ENCODE results near the gene PPHLN1.
"Not testable (repeated sequence)": the region's sequence is repeated elsewhere in the genome, so short reads cannot be mapped to it uniquely, and the experiment has no call there.

Gene PPHLN1

GRCh38 chr12:42323856-42324255 is 2.1 kb upstream of the PPHLN1 start:
- DNase-seq: no peak

DNA sequence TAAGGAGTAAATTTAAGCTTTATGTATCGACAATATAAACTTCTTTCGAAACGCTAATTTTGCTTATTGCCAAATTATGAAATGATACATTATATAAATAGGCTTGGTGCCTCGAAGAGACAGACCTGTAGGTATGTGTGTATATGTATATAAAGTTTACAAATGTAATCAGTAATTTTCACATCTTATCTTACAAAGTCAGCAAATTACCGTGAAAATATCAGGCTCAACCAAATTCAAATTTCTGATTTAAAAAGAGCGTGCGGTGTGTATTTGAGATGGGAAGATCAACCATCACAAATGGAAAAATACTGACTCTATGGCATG is 678 bp upstream of the PPHLN1 start:
- no peak for DNase-seq

GRCh38 chr12:42326541-42327226 is 717 bp downstream of the PPHLN1 start:
- DNase-seq: peak in 1 of 2 donors; percentile 42

DNA sequence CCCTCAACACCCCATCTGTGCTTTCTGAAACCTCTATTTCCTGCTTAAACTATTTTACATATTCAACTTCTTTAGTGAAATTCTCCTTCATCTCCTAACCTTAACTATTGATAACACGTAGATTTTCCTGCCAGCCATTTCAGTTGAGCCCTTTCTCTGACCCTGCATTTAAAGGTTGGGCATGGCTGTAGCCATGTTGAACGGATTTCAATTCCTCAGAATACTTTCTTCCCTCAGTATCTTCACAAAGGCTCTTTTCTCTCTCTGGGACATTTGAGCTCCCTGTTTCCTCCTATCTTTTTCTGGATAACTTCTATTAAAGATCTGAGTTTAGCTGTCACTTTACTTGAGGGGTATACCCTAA is 1.2 kb downstream of the PPHLN1 start:
- no peak for DNase-seq

GRCh38 chr12:42330097-42330496 is 4.1 kb downstream of the PPHLN1 start:
- DNase-seq: not testable (repeated sequence)

GRCh38 chr12:42332301-42333285 is 6.6 kb downstream of the PPHLN1 start:
- DNase-seq: peak; percentile 22 to 64

- DNase-seq: no peak
Measured at GRCh38 chr12:42336286-42336685, 10.3 kb downstream of the PPHLN1 start.

DNA sequence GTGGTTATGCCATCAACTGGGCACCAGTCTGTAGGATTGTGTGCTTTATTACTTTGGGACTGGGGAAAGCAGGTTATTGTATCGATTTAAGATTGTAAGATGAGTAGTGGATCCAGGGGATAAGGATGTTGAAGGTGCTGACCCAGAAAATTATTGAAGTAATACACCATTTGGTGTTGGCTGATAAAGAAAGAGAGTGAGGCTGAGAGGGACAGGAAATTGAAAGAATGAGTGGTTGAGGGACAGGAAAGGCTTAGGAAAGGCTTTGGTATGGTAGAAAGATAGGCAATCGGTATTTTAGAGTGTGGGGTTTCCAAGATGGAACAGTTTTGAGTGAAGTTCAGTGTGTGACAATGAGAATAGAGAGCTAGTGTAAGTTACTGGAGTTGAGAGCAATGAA is 12.3 kb downstream of the PPHLN1 start:
- no peak for DNase-seq

DNA sequence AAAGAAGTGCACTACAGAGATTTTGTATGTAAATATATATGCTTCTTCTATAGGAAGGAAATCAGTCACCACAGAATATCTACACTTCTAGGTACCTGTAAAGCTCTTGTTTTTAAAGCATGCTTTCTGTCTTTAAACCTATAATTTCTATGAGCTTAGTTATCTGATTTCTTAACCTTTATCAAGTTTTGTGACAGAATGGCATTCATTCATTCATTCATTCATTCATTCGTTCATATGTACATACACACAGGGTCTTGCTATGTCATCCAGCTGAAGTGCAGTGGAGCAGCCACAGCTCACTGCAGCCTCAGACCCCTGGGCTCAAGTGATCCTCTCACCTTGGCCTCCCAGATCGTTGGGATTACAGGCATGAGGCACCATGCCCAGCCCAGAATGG is 16.1 kb downstream of the PPHLN1 start:
- no peak for DNase-seq

GRCh38 chr12:42343721-42344120 is 17.8 kb downstream of the PPHLN1 start:
- no peak for DNase-seq

GRCh38 chr12:42346403-42347002 is 20.5 kb downstream of the PPHLN1 start:
- DNase-seq: no peak

DNA sequence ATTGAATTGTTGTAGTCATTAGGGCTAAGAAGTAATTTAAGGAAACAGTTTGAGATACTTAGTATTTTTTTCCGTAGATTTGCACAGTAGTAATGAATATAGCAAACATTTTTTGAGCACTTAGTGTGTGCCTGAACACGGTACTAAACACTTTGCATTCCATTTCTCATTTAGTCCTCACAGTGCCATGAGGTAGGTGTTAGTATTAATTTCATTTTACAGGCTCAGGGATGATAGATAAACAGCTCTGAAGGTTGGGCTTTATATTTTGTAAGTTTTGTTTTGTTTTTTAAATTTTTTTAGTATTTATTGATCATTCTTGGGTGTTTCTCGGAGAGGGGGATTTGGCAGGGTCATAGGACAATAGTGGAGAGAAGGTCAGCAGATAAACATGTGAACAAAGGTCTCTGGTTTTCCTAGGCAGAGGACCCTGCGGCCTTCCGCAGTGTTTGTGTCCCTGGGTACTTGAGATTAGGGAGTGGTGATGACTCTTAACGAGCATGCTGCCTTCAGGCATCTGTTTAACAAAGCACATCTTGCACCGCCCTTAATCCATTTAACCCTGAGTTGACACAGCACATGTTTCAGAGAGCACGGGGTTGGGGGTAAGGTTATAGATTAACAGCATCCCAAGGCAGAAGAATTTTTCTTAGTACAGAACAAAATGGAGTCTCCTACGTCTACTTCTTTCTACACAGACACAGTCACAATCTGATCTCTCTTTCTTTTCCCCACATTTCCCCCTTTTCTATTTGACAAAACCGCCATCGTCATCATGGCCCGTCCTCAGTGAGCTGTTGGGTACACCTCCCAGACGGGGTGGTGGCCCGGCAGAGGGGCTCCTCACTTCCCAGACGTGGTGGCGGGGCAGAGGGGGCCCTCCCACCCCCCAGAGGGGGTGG is 23.4 kb downstream of the PPHLN1 start:
- not testable (repeated sequence) for DNase-seq

DNA sequence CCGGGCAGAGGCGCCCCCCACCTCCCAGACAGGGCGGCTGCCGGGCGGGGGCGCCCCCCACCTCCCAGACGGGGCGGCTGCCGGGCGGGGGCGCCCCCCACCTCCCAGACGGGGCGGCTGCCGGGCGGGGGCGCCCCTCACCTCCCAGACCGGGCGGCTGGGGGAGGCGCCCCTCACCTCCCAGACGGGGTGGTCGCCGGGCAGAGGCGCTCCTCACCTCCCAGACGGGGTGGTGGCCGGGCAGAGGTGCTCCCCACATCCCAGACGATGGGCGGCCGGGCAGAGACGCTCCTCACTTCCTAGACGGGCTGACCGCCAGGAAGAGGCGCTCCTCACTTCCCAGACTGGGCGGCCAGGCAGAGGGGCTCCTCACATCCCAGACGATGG is 24.0 kb downstream of the PPHLN1 start:
- DNase-seq: not testable (repeated sequence)

GRCh38 chr12:42356344-42356743 is 30.4 kb downstream of the PPHLN1 start:
- no peak for DNase-seq

DNA sequence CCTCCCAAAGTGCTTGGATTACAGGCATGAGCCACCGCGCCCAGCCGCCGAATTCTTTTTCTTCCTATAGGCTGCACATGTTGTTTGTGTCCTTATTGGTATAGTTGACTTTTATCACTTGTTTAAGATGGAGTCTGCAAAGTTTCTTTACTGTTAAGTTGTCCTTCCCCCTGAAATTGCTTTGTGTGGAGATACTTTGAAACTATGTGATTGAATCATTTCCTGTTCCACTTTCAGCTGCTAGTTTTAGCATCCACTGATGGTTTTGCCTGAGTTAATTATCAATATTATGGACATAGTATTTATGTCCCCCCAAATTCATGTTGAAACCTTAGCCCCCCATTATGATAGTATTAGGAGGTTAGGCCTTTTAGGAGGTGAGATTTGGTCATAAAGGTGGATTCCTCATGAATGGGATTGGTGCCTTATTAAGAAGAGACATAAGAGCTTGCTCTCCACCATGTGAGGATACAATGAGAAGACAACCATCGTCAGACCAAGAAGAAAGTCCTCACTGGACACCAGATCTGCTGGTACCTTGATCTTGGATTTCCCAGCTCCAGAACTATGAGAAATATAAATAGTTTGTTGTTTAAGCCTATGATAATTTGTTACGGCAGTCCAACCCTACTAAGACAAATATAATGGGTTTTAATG is 34.9 kb downstream of the PPHLN1 start:
- DNase-seq: no peak

DNA sequence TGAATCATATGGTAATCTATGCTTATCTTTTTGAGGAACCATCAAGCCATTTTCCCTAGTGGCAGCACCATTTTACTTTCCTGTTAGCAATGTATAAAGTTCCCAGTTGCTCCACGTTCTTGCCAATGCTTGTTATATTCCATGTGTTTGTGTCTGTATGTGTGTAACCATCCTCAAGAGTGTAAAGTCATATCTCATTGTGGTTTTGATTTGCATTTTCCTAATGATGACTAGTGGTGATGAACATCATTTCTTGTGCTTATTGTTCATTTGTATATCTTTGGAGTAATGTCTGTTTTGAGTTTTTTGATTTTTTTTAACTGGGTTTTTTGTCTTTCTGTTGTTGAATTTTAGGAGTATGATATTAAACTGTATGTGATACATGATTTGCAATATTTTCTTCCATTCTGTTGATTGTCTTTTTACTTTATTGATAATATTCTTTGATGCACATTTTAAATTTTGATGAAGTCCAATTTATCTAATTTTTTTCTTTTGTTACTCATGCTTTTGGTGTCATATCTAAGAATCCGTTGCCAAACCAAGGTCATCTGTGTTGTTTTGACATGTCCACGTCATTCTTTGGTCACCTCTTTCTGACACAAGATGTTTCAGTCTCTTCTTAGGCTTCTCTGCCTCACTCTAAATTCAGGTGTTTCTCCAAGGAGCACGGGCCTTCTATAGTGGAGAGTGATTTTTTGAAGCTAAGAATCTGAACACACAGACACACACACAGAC is 36.1 kb downstream of the PPHLN1 start:
- no peak for DNase-seq

DNA sequence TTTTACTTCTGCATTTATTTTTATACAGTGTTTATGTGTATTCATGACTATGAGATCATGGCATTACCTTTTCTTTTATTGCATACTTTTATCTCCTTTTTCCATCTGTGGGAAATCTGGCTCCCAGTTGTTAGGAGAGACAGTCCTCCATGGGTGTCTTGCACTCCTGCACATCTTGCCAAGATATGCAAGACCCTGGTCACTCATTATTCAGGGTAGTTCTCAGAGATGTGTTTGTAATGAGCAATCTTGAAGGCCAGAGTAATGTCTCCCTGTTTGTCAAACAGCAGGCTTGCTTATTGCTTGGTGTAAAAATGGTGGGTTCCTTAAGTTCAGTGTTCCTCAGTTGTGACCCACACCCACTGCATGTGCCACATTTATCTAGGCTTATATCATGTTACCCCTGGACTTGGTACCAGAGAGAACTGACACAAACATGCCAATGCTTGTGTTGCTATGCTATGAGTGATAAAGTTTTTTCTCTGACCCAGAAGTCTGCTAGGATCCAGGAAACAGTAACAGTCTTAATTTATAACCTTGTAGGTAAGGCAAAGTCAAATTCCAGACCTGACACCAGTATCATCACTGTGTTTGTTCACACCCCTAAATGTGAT is 36.8 kb downstream of the PPHLN1 start:
- DNase-seq: no peak

DNA sequence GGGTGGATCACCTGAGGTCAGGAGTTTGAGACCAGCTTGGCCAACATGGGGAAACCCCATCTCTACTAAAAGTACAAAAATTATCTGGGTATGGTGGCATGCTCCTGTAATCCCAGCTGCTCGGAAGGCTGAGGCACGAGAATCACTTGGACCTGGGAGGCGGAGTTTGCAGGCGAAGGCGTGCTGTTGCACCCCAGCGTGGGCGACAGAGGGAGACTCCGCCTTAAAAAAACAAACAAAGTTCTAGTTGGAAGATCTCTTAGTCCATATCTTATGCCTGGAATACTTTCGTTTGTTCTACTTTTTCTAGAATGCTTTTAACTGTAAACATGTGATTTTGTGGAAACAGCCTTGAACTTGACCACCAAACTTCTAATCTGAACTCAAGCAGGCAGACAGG is 38.7 kb downstream of the PPHLN1 start:
- no peak for DNase-seq

DNA sequence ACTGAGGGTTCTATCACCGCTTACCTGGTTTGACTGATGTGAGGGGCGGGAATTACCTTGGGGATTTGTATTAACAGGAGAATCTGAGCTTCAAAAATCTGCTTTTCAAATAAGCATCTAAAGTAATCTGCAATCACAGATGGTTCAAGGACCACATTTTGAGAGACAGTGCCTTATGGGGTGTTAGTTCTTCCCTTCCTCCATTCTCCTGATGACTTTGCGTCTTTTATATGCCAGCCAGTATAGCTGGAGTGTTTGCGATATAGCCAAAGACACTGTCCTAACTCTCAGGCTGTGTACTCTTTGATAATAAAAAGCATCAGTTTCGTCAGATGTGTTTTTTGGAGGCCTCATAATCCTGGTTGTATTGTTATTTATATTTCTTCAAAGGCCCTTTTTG is 39.5 kb downstream of the PPHLN1 start:
- no peak for DNase-seq

GRCh38 chr12:42370013-42370412 is 44.0 kb downstream of the PPHLN1 start:
- DNase-seq: no peak

DNA sequence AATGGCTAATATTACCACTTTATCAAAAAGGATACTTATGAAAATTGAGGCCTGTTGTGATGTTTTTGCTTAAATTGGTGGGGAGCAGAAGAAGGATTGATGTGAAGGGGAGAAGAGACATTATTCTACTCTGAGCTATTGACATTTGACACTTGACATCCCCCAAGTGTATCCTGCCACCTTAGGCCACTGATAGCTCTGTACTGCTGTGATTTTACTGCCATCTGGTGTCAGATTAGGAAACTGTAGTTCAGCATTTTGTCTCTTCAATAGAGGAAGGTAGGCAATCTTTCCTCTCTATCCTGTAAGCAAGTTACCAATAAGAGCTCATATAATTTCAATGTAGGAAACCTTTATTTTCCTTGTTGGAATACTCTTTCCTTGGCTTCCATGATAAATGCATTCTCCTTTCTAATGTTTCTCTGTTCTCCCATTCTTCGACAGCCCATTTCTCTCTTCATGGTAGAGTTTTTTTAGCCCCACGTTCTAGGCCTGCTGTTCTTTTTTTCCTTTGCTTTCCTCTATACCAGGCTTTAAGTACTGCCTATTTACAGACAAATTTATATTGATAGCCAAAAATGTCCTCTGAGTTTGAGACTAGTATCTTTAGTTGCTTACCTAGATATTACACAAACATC is 46.3 kb downstream of the PPHLN1 start:
- DNase-seq: peak; percentile 30 to 66

Measured in CD4-positive, alpha-beta T cell treated with Interleukin-4 for 1 hour (primary cell).